GM21576 (cell line): ENCODE data around the gene MDFIC.
"Not testable (repeated sequence)": the region's sequence is repeated elsewhere in the genome, so short reads cannot be mapped to it uniquely, and the experiment has no call there.

ENCODE experiments used
- ATAC-seq: cut with Tn5 transposase; IDR thresholded peaks from one replicate; pipeline ENCODE4 v1.9.1; 2021; ENCODE audit warnings: mild to moderate bottlenecking, moderate library complexity; ENCODE audit not compliant: unreplicated experiment

MDFIC gene, protein sequence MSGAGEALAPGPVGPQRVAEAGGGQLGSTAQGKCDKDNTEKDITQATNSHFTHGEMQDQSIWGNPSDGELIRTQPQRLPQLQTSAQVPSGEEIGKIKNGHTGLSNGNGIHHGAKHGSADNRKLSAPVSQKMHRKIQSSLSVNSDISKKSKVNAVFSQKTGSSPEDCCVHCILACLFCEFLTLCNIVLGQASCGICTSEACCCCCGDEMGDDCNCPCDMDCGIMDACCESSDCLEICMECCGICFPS

DNA sequence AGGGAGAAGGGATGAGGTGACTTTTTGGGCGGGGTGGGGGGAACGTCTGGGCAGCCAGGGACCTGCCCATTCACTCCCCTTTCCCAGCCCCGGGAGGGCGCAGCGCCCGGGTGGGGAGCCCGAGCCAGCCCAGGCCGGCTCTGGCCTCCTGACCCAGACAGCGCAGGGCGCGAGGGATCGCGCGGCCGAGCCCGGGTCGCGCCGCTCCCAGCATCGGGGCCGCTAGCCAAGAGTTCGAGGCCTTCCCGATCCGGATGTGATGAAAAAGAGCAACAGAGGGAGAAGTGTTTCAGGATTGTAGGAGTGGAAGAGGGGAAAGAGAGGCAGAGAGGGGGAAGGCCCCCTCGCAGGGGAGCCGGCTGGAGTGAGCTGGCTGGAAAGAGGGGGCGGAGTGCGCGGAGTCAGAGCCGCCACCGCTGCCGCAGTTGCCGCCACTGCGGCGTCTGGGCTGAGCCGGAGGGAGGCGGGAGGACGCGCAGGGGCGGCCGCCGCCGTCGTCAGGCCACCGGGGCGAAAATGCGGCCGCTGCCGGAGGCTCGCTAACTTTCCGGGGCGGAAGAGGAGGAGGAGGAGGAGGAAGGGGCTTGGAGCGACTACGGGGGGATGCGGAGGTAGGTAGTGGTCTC is at the start of gene MDFIC:
MDFIC (plus strand) TSS at position 69 of the 626 bp plus-strand sequence. CDS start 940 bp downstream, outside the sequence.
- peak; percentile 28 for ATAC-seq

GRCh38 chr7:114874170-114874569 is 47.7 kb upstream of the MDFIC start:
- no peak for ATAC-seq

DNA sequence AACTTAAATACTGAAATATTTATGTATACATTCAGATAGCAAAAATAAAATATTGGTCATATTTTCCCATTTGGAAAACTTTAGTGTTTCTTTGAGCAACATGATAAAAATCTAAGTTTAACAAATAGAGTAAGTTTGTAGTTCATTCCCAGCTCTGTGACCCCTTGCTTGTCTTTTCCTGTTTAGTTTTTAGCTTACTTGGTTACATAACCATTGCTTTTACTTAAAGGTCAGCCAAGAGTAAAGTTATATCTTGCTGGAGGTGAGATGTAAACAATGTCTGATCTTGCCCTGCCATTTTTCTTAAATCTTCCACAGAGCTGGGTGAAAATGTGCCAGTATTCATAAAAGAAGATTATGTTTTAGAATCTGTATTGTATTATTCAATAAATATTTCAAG is 46.7 kb upstream of the MDFIC start:
- ATAC-seq, result no peak

DNA sequence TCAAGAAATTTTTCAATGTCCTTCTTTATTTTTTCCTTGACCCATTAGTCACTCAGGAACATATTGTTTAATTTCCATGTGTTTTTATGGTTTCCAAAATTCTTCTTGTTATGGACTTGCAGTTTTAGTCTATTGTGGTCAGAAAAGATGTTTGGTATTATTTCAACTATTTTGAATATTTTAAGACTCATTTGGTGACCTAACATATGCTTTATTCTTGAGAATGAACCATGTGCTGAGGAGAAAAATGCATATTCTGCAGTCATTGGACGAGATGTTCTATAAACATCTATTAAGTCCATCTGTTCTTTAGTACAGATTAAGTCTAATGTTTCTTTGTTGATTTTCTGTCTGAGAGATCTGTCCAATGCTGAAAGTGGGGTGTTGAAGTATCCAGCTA is 42.3 kb upstream of the MDFIC start:
- no peak for ATAC-seq

- ATAC-seq, result no peak
Observed at GRCh38 chr7:114885836-114886235, 36.1 kb upstream of the MDFIC start.

GRCh38 chr7:114886241-114886640 is 35.7 kb upstream of the MDFIC start:
- ATAC-seq, result peak; percentile 47

GRCh38 chr7:114889116-114889515 is 32.8 kb upstream of the MDFIC start:
- ATAC-seq, result not testable (repeated sequence)

DNA sequence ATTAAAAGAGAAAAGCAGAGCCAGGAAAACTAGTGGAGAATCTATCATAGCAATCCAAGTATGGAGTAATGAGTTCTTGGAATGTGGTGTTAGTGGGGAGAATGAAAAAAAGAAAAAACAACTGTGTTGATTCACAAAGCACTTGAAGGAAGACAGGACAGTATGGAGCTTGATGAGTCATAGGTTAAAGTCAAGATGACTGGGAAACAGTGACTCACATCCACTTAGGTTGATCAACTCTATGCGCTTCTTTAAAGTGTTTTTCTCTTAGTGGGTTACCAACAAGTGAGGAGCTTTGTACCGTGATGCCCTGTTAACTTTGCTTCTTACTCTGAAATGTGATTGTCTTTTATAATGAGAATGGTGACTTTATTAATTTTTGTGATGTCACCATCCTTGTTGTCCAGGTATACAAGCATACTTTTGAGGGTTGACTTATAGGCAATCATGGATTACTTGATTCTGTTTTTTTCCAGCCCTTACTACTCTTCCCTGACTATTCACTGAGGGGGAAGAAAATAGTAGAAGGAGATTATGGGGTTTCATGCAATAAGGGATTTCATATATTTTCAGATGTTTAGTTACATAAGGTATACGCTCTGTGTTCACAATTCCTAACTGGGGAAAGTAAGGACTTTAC is 32.1 kb upstream of the MDFIC start:
- peak; percentile 69 for ATAC-seq

DNA sequence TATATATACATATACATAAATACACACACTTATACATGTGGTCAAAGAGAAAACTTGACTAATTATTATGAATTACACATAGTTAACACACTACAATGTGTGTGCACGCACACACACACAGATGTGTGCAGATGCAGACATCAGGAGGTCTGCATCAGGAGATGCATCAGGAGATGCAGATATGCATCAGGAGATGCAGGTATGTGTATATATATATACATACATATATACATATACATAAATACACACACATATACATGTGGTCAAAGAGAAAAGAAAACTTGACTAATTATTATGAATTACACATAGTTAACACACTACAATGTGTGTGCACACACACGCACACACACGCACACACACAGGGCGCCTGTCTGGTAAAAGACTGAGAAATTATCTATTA is 31.3 kb upstream of the MDFIC start:
- ATAC-seq, result no peak

GRCh38 chr7:114900127-114900526 is 21.8 kb upstream of the MDFIC start:
- ATAC-seq, result no peak

DNA sequence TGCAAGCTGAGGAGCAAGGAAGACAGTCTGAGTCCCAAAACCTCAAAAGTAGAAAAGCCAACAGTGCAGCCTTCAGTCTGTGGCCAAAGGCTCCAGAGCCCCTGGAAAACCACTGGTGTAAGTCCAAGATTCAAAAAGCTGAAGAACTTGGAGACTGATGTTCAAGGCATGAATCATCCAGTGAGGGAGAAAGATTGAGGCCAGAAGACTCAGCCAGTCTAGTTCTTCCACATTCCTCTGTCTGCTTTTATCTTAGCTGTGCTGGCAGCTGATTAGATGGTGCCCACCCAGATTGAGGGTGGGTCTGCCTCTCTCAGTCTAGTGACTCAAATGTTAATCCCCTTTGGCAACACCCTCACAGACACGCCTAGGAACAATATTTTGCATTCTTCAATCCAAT is 20.1 kb upstream of the MDFIC start:
- ATAC-seq, result no peak

DNA sequence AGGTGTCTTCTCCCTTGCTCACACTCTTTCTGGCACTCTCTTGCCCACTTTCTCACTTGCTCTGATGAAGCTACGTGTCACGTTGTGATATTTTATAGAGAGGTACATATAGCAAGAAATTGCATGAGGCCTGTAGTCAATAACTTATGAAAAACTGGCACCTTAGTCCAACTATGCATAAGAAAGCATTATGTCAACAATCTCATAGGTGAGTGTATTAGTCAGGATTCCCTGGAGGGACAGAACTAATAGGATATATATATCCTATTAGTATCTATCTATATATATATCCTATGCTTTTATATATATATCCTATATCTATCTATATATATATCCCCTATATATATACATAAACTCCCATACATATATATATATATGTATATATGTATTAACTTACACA is 18.8 kb upstream of the MDFIC start:
- no peak for ATAC-seq

DNA sequence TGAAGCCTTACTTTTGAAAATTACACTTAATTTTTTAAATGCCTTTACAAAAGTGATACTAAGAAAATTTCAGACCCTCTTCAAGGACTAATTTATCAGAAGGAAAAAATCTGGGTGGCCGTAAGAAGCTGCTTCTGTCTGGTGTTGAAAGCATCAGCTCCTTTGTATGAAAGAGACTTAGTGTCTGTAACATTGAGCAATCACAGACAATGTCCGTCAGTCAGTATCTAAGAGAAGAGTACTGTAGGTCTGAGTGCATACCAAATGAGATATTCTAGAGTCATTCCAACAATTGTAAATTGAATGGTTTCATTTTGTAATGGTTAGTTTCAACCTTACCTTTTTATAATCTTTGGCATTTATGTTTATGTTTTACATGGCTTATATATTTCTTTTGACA is 11.1 kb upstream of the MDFIC start:
- no peak for ATAC-seq

DNA sequence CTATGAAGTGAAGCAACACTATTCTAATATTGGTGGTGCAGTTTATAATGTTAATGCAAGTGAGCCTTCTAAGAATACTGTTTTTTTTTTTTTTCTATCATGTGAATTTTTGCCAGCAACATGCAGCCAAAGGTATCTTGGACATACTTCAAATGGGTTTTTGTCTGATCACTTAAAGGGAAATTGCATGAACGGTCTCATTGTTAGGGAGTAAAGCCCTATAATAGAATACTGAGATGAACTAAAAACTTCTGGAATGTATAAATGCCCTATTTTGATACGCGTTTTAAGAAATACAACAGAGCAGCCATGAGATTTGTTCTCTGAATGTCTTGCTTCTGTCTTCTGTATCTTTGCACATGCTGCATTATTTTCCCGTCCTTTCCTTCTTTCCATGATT is 10.5 kb upstream of the MDFIC start:
- no peak for ATAC-seq

- peak; percentile 93 for ATAC-seq
Observed at GRCh38 chr7:114916261-114916892, 5.5 kb upstream of the MDFIC start.

DNA sequence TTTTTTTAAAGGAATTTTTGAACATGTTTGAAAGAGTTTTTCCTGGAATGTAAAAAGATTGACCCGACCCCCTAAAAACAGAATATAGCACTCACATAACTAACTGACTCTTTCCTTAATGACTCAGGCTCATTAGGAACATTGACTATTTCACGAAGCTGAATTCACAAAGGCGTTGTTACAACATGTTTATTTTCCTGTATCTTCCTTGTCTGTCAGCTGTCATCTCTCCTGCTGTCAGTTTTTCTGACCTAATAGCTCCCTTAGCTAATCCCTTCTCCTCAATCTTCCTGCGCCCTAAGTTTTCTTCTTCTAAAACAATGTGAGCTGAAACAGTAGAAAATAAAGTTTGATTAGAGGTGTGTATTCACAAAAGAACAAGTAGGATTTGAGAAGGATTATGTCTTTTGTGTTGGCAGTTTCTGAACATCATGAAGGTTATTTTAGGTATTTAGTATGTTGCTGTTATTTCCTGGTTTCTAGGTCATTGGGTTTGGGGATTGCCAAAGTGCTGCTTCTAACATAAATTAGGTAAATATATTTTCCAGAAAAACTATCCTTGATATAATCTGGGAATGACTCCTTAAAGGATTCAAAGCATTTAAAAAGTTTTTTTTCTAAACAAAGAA is 4.6 kb upstream of the MDFIC start:
- ATAC-seq, result no peak

GRCh38 chr7:114919587-114919986 is 2.3 kb upstream of the MDFIC start:
- no peak for ATAC-seq

GRCh38 chr7:114921631-114922025 is 266 bp upstream of the MDFIC start:
- no peak for ATAC-seq

DNA sequence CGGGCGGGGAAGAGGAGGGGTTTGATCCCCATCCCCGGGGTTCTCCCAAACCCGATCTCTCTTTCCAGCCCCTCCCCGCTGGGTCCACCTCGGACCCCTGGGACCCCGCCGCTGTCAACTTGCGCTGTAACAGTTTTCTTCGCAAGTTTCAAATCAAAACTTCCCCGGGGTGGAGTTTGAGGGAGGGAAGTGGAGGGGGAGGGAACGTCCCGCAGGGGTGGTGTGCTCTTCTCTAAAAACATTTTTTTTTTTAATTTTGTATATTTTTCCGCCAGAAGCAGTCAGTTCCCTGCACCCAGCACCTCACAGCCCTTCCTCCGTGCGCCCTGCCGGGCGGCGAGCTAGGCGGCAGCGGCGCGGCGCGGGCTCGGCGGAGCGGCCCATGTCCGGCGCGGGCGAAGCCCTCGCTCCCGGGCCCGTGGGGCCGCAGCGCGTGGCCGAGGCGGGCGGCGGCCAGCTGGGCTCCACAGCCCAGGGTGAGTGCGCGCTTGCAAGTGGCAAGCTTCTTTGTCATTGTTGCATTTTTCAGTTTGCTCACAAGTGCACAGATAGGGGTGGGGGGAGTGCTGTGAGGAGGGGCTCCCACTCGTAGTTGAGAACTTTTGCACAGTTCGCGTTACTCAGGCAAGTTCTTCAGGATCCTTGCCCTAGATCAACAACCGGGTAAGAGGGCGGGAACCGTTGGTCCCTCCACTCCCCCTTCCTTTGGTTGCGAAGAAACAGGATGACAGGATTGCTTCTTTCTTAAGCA is 933 bp downstream of the MDFIC start:
- peak; percentile 25 for ATAC-seq

DNA sequence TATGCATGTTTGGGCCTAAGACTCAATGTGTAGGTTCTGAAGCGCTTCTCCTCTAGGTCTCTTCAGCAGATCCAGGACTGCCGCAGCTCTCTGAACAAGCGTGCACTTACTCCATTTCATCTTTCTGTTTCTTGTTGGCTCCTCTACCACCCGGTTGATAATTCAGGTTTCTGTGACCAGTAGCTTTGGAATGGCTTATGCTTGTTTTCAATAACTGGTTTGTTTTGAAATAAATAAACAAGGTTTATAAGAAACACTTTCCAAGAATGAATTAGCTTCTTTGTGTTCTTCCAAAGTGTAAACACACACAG is 1.5 kb downstream of the MDFIC start:
- no peak for ATAC-seq
